ENCODE results near the gene KCTD16. TPM values are rescaled to one million over a fixed set of nuclear protein-coding genes. Genes with fewer than 3 reads are reported as not detected.
A peak's percentile ranks its signal among the peaks of the same experiment; 100 is the strongest.

KCTD16 gene
- total RNA-seq, 1 donor from 2014 or later, result 0.37 TPM

- Mint-ChIP-seq H3K9me3 (peaks cover 3% of the 10 kb centered on the region), H3K4me3 (no peak overlapping the region), H3K27ac (ENCODE audit: unreplicated experiment) (no peak overlapping the region), H3K4me1 (peaks cover 14% of the 10 kb centered on the region), H3K27me3 (ENCODE audit: low read depth) (no peaks in the 10 kb centered on the region), H3K36me3 (ENCODE audit: low read depth) (no peaks in the 10 kb centered on the region)
- no peak for TF ChIP-seq CTCF (conservative IDR thresholded peaks at IDR 0.05)
- DNase-seq (ENCODE audit: low read depth, low spot score), result no peak
Observed at GRCh38 chr5:144465441-144465840, 294.8 kb downstream of the KCTD16 start.

GRCh38 chr5:144467792-144468191, 297.1 kb downstream of the KCTD16 start:
- Mint-ChIP-seq H3K27me3 (ENCODE audit: low read depth) (no peaks in the 10 kb centered on the region), H3K27ac (ENCODE audit: unreplicated experiment) (peak overlapping the region; percentile 19), H3K9me3 (no peaks in the 10 kb centered on the region), H3K4me3 (no peak overlapping the region), H3K36me3 (ENCODE audit: low read depth) (no peaks in the 10 kb centered on the region), H3K4me1 (peaks cover 14% of the 10 kb centered on the region)
- DNase-seq (ENCODE audit: low read depth, low spot score), result peak; percentile 12
- peak; percentile 63 for TF ChIP-seq CTCF (conservative IDR thresholded peaks at IDR 0.05)

GRCh38 chr5:144468571-144468970, 297.9 kb downstream of the KCTD16 start:
- no peak for TF ChIP-seq CTCF (conservative IDR thresholded peaks at IDR 0.05)
- Mint-ChIP-seq H3K9me3 (no peaks in the 10 kb centered on the region), H3K4me3 (no peak overlapping the region), H3K4me1 (peaks cover 14% of the 10 kb centered on the region), H3K27me3 (ENCODE audit: low read depth) (no peaks in the 10 kb centered on the region), H3K27ac (ENCODE audit: unreplicated experiment) (no peak overlapping the region), H3K36me3 (ENCODE audit: low read depth) (no peaks in the 10 kb centered on the region)
- no peak for DNase-seq (ENCODE audit: low read depth, low spot score)

- H3K4me1 Mint-ChIP-seq, result peaks cover 14% of the 10 kb centered on the region
- no peaks in the 10 kb centered on the region for H3K36me3 Mint-ChIP-seq (ENCODE audit: low read depth)
- no peaks in the 10 kb centered on the region for H3K9me3 Mint-ChIP-seq
- no peak overlapping the region for H3K4me3 Mint-ChIP-seq
- no peak for TF ChIP-seq CTCF (conservative IDR thresholded peaks at IDR 0.05)
- no peaks in the 10 kb centered on the region for H3K27me3 Mint-ChIP-seq (ENCODE audit: low read depth)
- peak overlapping the region; percentile 62 for H3K27ac Mint-ChIP-seq (ENCODE audit: unreplicated experiment)
- DNase-seq (ENCODE audit: low read depth, low spot score), result no peak
Observed at GRCh38 chr5:144469106-144469505, 298.4 kb downstream of the KCTD16 start.

GRCh38 chr5:144472221-144472620, 301.5 kb downstream of the KCTD16 start:
- H3K27ac Mint-ChIP-seq (ENCODE audit: unreplicated experiment), result no peak overlapping the region
- TF ChIP-seq CTCF (conservative IDR thresholded peaks at IDR 0.05), result no peak
- peaks cover 22% of the 10 kb centered on the region for H3K4me1 Mint-ChIP-seq
- no peak for DNase-seq (ENCODE audit: low read depth, low spot score)
- H3K27me3 Mint-ChIP-seq (ENCODE audit: low read depth), result no peaks in the 10 kb centered on the region
- H3K9me3 Mint-ChIP-seq, result no peaks in the 10 kb centered on the region
- no peaks in the 10 kb centered on the region for H3K36me3 Mint-ChIP-seq (ENCODE audit: low read depth)
- H3K4me3 Mint-ChIP-seq, result no peak overlapping the region

- no peaks in the 10 kb centered on the region for H3K36me3 Mint-ChIP-seq (ENCODE audit: low read depth)
- H3K4me3 Mint-ChIP-seq, result no peak overlapping the region
- TF ChIP-seq CTCF (conservative IDR thresholded peaks at IDR 0.05), result no peak
- peaks cover 20% of the 10 kb centered on the region for H3K4me1 Mint-ChIP-seq
- no peak overlapping the region for H3K27ac Mint-ChIP-seq (ENCODE audit: unreplicated experiment)
- no peaks in the 10 kb centered on the region for H3K27me3 Mint-ChIP-seq (ENCODE audit: low read depth)
- DNase-seq (ENCODE audit: low read depth, low spot score), result no peak
- H3K9me3 Mint-ChIP-seq, result no peaks in the 10 kb centered on the region
Observed at GRCh38 chr5:144473650-144474049, 303.0 kb downstream of the KCTD16 start.

All from neural crest cell (in vitro differentiated cells).